Measurements from ENCODE around the gene TMEM117. TPM values are rescaled to one million over a fixed set of nuclear protein-coding genes. Genes with fewer than 3 reads are reported as not detected.

Gene TMEM117
- total and polyA plus RNA-seq, 7 donors: 2.3 to 21.4 (median 17.5) TPM

GRCh38 chr12:44253338-44253856, 417.5 kb downstream of the TMEM117 start:
- H3K4me3 ChIP-seq: no peak overlapping the region
- DNase-seq: no peak
- no peaks in the 10 kb centered on the region for H3K9me3 ChIP-seq
- H3K27ac ChIP-seq: no peak overlapping the region
- WGBS, 2 donors: 76 to 90% methylated on average over 2 of the region's 2 CpGs
- no peak for TF ChIP-seq CTCF (IDR thresholded peaks at IDR 0.05)
- no peak for TF ChIP-seq POLR2AphosphoS5 (IDR thresholded peaks at IDR 0.05)
- no peak for TF ChIP-seq POLR2A (IDR thresholded peaks at IDR 0.05)
- no peak for TF ChIP-seq EP300 (IDR thresholded peaks at IDR 0.05)
- H3K4me1 ChIP-seq: no peaks in the 10 kb centered on the region
- H3K27me3 ChIP-seq: no peaks in the 10 kb centered on the region
- no peaks in the 10 kb centered on the region for H3K36me3 ChIP-seq
- intact Hi-C loops (cut with DNase I): loop anchor here (10.0 kb wide), 1 partner anchor 579 kb away; no protein-coding TSS in a partner anchor

- intact Hi-C loops (cut with DNase I): loop anchor here (10.0 kb wide), 1 partner anchor 583 kb away; no protein-coding TSS in a partner anchor
- Histone ChIP-seq H3K36me3 (no peaks in the 10 kb centered on the region), H3K4me1 (no peaks in the 10 kb centered on the region), H3K27me3 (no peaks in the 10 kb centered on the region), H3K9me3 (no peaks in the 10 kb centered on the region), H3K4me3 (no peak overlapping the region), H3K27ac (no peak overlapping the region)
- no peak for DNase-seq
- WGBS, 2 donors: 91 to 94% methylated on average over 1 of the region's 1 CpG
- no peak for TF ChIP-seq POLR2A (IDR thresholded peaks at IDR 0.05)
- TF ChIP-seq POLR2AphosphoS5 (IDR thresholded peaks at IDR 0.05): no peak
- no peak for TF ChIP-seq EP300 (IDR thresholded peaks at IDR 0.05)
- TF ChIP-seq CTCF (IDR thresholded peaks at IDR 0.05): no peak
These were observed 422.4 kb downstream of the TMEM117 start for GRCh38 chr12:44258246-44258645.

- no peak for TF ChIP-seq CTCF (IDR thresholded peaks at IDR 0.05)
- TF ChIP-seq EP300 (IDR thresholded peaks at IDR 0.05): no peak
- no peak for TF ChIP-seq POLR2AphosphoS5 (IDR thresholded peaks at IDR 0.05)
- TF ChIP-seq POLR2A (IDR thresholded peaks at IDR 0.05): no peak
- no peak for DNase-seq
- H3K9me3 ChIP-seq: no peaks in the 10 kb centered on the region
- H3K4me3 ChIP-seq: no peak overlapping the region
- H3K4me1 ChIP-seq: no peaks in the 10 kb centered on the region
- WGBS, 2 donors: 97% methylated on average over 6 of the region's 6 CpGs
- no peak overlapping the region for H3K27ac ChIP-seq
- H3K27me3 ChIP-seq: no peaks in the 10 kb centered on the region
- H3K36me3 ChIP-seq: no peaks in the 10 kb centered on the region
- intact Hi-C loops (cut with DNase I): loop anchor here (10.0 kb wide), 1 partner anchor 585 kb away; no protein-coding TSS in a partner anchor
These were observed 424.0 kb downstream of the TMEM117 start for GRCh38 chr12:44259890-44260289.

- no peaks in the 10 kb centered on the region for H3K27me3 ChIP-seq
- H3K4me1 ChIP-seq: no peaks in the 10 kb centered on the region
- H3K36me3 ChIP-seq: no peaks in the 10 kb centered on the region
- DNase-seq: no peak
- no peak overlapping the region for H3K27ac ChIP-seq
- intact Hi-C loops (cut with DNase I): no loop called here
- WGBS, 2 donors: 85 to 88% methylated on average over 1 of the region's 1 CpG
- H3K9me3 ChIP-seq: no peaks in the 10 kb centered on the region
- H3K4me3 ChIP-seq: no peak overlapping the region
- TF ChIP-seq POLR2AphosphoS5 (IDR thresholded peaks at IDR 0.05): no peak
- TF ChIP-seq EP300 (IDR thresholded peaks at IDR 0.05): no peak
- TF ChIP-seq CTCF (IDR thresholded peaks at IDR 0.05): no peak
- no peak for TF ChIP-seq POLR2A (IDR thresholded peaks at IDR 0.05)
These were observed 424.7 kb downstream of the TMEM117 start for GRCh38 chr12:44260581-44260980.

Measured in sigmoid colon (tissue), 7 donors.